Parathyroid adenoma (tissue), 2 donors: ENCODE results near the gene MED16.

Experiments used
- H2AFZ ChIP-seq: fragments of 300-600 bp; sonication (generic); one replicate; pipeline ENCODE4 v1.7.0; 2017; ENCODE audit warnings: antibody characterized with exemption, mild to moderate bottlenecking
- H3K27ac ChIP-seq: fragments of 300-600 bp; sonication (generic); one replicate; pipeline ENCODE4 v1.7.0; 2017
- H3K27me3 ChIP-seq: fragments of 300-600 bp; sonication (generic); one replicate; pipeline ENCODE4 v1.7.0; 2017; ENCODE audit warnings: low read length; ENCODE audit not compliant: control insufficient read depth, insufficient read depth
- H3K36me3 ChIP-seq: fragments of 300-600 bp; sonication (generic); one replicate; pipeline ENCODE4 v1.7.0; 2017; ENCODE audit warnings: low read length; ENCODE audit not compliant: control insufficient read depth, insufficient read depth
- H3K4me1 ChIP-seq: fragments of 300-600 bp; sonication (generic); one replicate; pipeline ENCODE4 v1.7.0; 2017; ENCODE audit warnings: control low read depth
- H3K4me2 ChIP-seq: fragments of 300-600 bp; sonication (generic); one replicate; pipeline ENCODE4 v1.7.0; 2017; ENCODE audit warnings: low read length
- H3K4me3 ChIP-seq: fragments of 300-600 bp; sonication (generic); one replicate; pipeline ENCODE4 v1.7.0; 2017; ENCODE audit warnings: low read depth, low read length
- H3K79me2 ChIP-seq: fragments of 300-600 bp; sonication (generic); one replicate; pipeline ENCODE4 v1.7.0; 2017; ENCODE audit warnings: control low read depth
- H3K9ac ChIP-seq: fragments of 300-600 bp; sonication (generic); one replicate; pipeline ENCODE4 v1.7.0; 2017; ENCODE audit warnings: mild to moderate bottlenecking
- H3K9me3 ChIP-seq: fragments of 300-600 bp; sonication (generic); one replicate; pipeline ENCODE4 v1.7.0; 2017; ENCODE audit warnings: low read length; ENCODE audit not compliant: control insufficient read depth
- CTCF ChIP-seq: fragments of 300-600 bp; sonication (generic); IDR thresholded peaks from one replicate; pipeline ENCODE4 v1.7.0; 2017; ENCODE audit warnings: antibody characterized with exemption, mild to moderate bottlenecking
- donor health status: primary hyperparathyroidism.

The MED16 gene

GRCh38 chr19:875265-875879, 17.6 kb downstream of the MED16 start:
- Histone ChIP-seq H3K27ac (no peak overlapping the region), H3K27me3 (no peaks in the 10 kb centered on the region), H3K9ac (no peak overlapping the region), H3K79me2 (no peaks in the 10 kb centered on the region), H2AFZ (no peak overlapping the region), H3K9me3 (no peaks in the 10 kb centered on the region), H3K36me3 (no peaks in the 10 kb centered on the region), H3K4me3 (no peak overlapping the region), H3K4me2 (no peak overlapping the region), H3K4me1 (no peaks in the 10 kb centered on the region)
- TF ChIP-seq CTCF = no peak

GRCh38 chr19:873561-874041, 19.4 kb downstream of the MED16 start:
- no peak overlapping the region for H3K9ac ChIP-seq
- no peaks in the 10 kb centered on the region for H3K4me1 ChIP-seq
- H3K27ac ChIP-seq = no peak overlapping the region
- TF ChIP-seq CTCF = no peak
- H3K36me3 ChIP-seq = no peaks in the 10 kb centered on the region
- H3K9me3 ChIP-seq = no peaks in the 10 kb centered on the region
- no peak overlapping the region for H2AFZ ChIP-seq
- no peak overlapping the region for H3K4me2 ChIP-seq
- H3K79me2 ChIP-seq = no peaks in the 10 kb centered on the region
- no peaks in the 10 kb centered on the region for H3K27me3 ChIP-seq
- no peak overlapping the region for H3K4me3 ChIP-seq

- H3K4me2 ChIP-seq = no peak overlapping the region
- H3K9me3 ChIP-seq = no peaks in the 10 kb centered on the region
- no peaks in the 10 kb centered on the region for H3K36me3 ChIP-seq
- H3K79me2 ChIP-seq = no peaks in the 10 kb centered on the region
- no peak overlapping the region for H3K9ac ChIP-seq
- H3K4me3 ChIP-seq = no peak overlapping the region
- no peak for TF ChIP-seq CTCF
- no peaks in the 10 kb centered on the region for H3K27me3 ChIP-seq
- no peak overlapping the region for H2AFZ ChIP-seq
- H3K27ac ChIP-seq = no peak overlapping the region
- H3K4me1 ChIP-seq = no peaks in the 10 kb centered on the region
These were observed 19.9 kb downstream of the MED16 start for GRCh38 chr19:873084-873483.

GRCh38 chr19:872266-872951, 20.6 kb downstream of the MED16 start:
- no peaks in the 10 kb centered on the region for H3K79me2 ChIP-seq
- no peak for TF ChIP-seq CTCF
- H3K36me3 ChIP-seq = no peaks in the 10 kb centered on the region
- H3K9ac ChIP-seq = no peak overlapping the region
- H3K27me3 ChIP-seq = no peaks in the 10 kb centered on the region
- H3K4me2 ChIP-seq = no peak overlapping the region
- H3K9me3 ChIP-seq = no peaks in the 10 kb centered on the region
- H3K4me3 ChIP-seq = no peak overlapping the region
- no peak overlapping the region for H3K27ac ChIP-seq
- H3K4me1 ChIP-seq = no peaks in the 10 kb centered on the region
- no peak overlapping the region for H2AFZ ChIP-seq
